HepG2 (cell line): ENCODE data around the gene ANO9. TPM values are rescaled to one million over a fixed set of nuclear protein-coding genes. Genes with fewer than 3 reads are reported as not detected.

Experiments used
- ATAC-seq: fragments of 200-7000 bp; cut with Tn5 transposase; 3 replicates; pipeline ENCODE4 v1.9.1; 2020; ENCODE audit warnings: mild to moderate bottlenecking, moderate library complexity
- BruUV-seq: library from RNA; stranded (reverse); fragments of 400-500 nt; replicated peaks from 2 replicates; lab custom pipeline; 2021; lab: Mats Ljungman, UMichigan
- CTCF ChIA-PET: fragments of 300-600 bp; formaldehyde crosslinking; extraction: SDS; loops from one replicate; lab custom pipeline; 2021; ENCODE audit warnings: low total read pairs, inconsistent platforms, low intra/inter-chr PET ratio; lab: Yijun Ruan, JAX
- POLR2A ChIA-PET: fragments of 350-600 bp; sonication (Branson Sonifier 250); formaldehyde crosslinking; loops from one replicate; lab custom pipeline; 2020; ENCODE audit warnings: antibody characterized with exemption, inconsistent platforms; lab: Yijun Ruan, JAX
- DNase-seq: peaks from one replicate; pipeline ENCODE4 v3.0.0-alpha.2; 2015; ENCODE audit warnings: low spot score
- FAIRE-seq: peaks from 3 replicates; lab custom pipeline; 2011; peaks lifted over from hg19 to GRCh38; lab: Jason Lieb, UNC
- H2AFZ ChIP-seq: one replicate; pipeline ENCODE4 v1.6.1; 2011; ENCODE audit warnings: low read length, inconsistent platforms
- H3K27ac ChIP-seq: fragments of 300-600 bp; 3 replicates; pipeline ENCODE4 v1.8.0; 2011; ENCODE audit warnings: mixed run types, mild to moderate bottlenecking, mixed read lengths, low read length, inconsistent platforms; ENCODE audit not compliant: insufficient read depth; ENCODE audit errors: extremely low read length
- H3K27me3 ChIP-seq, 2 experiments: fragments of 200-600 bp in 1 of 2; 2 replicates in 1 of 2; 3 replicates in 1 of 2; pipeline versions ENCODE4 v1.6.0 to v1.8.0; 2011; ENCODE audit warnings: low read length in 2 of 2, mild to moderate bottlenecking in 2 of 2, moderate library complexity in 2 of 2, inconsistent platforms in 1 of 2; ENCODE audit not compliant: insufficient read depth in 2 of 2, control insufficient read depth in 1 of 2
- H3K36me3 ChIP-seq, 2 experiments: fragments of 200-600 bp in 1 of 2; replicated peaks in 1 of 2; 2 replicates in 1 of 2; 3 replicates in 1 of 2; pipeline versions ENCODE4 v1.5.1 to v1.8.0; 2011; ENCODE audit warnings: low read length in 2 of 2, inconsistent platforms in 1 of 2; ENCODE audit not compliant: insufficient read depth in 2 of 2, control insufficient read depth in 1 of 2
- H3K4me1 ChIP-seq: 2 replicates; pipeline ENCODE4 v1.5.1; 2012; ENCODE audit warnings: low read length, inconsistent platforms; ENCODE audit not compliant: insufficient read depth
- H3K4me2 ChIP-seq: 2 replicates; pipeline ENCODE4 v1.6.0; 2011; ENCODE audit warnings: low read depth, low read length, inconsistent platforms
- H3K4me3 ChIP-seq, 3 experiments: fragments of 200-600 bp in 1 of 3; sonication (generic), shearing (Covaris generic) in 1 of 3; replicated peaks in 1 of 3; 2 replicates each; pipeline ENCODE4 v1.5.1; 2011 to 2016; ENCODE audit warnings: low read length in 3 of 3, inconsistent platforms in 2 of 3, low read depth in 2 of 3, mild to moderate bottlenecking in 2 of 3, control low read depth in 1 of 3, mixed read lengths in 1 of 3; ENCODE audit not compliant: insufficient read depth in 1 of 3
- H3K79me2 ChIP-seq: one replicate; pipeline ENCODE4 v1.6.1; 2011; ENCODE audit warnings: low read length, inconsistent platforms; ENCODE audit not compliant: insufficient read depth
- H3K9ac ChIP-seq: 2 replicates; pipeline ENCODE4 v1.6.0; 2011; ENCODE audit warnings: mild to moderate bottlenecking, low read depth, low read length, inconsistent platforms; ENCODE audit not compliant: insufficient read depth
- H3K9me3 ChIP-seq: 2 replicates; pipeline ENCODE4 v1.5.1; 2012; ENCODE audit warnings: mild to moderate bottlenecking, low read length
- H4K20me1 ChIP-seq: 2 replicates; pipeline ENCODE4 v1.6.0; 2011; ENCODE audit warnings: inconsistent platforms, mild to moderate bottlenecking, low read length, moderate library complexity; ENCODE audit not compliant: insufficient read depth
- HDAC1 ChIP-seq: sonication (generic); formaldehyde crosslinking; IDR thresholded peaks from 2 replicates; pipeline ENCODE4 v1.5.1; 2020; ENCODE audit warnings: mild to moderate bottlenecking, missing genetic modification reagents
- KLF6 ChIP-seq: IDR thresholded peaks from 2 replicates; pipeline ENCODE4 v1.8.0; 2016; ENCODE audit warnings: missing biosample characterization, missing genetic modification reagents
- MEIS2 ChIP-seq: sonication (generic); formaldehyde crosslinking; IDR thresholded peaks from 2 replicates; pipeline ENCODE4 v1.9.0; 2021; ENCODE audit warnings: mild to moderate bottlenecking, missing genetic modification reagents
- NCOA1 ChIP-seq: sonication (generic); formaldehyde crosslinking; IDR thresholded peaks from 2 replicates; pipeline ENCODE4 v1.9.0; 2021; ENCODE audit warnings: missing genetic modification reagents
- RORA ChIP-seq: sonication (generic); formaldehyde crosslinking; IDR thresholded peaks from 2 replicates; pipeline ENCODE4 v1.5.0; 2020; ENCODE audit warnings: mild to moderate bottlenecking, missing genetic modification reagents, moderate library complexity
- SP2 ChIP-seq: sonication (generic); formaldehyde crosslinking; IDR thresholded peaks from 2 replicates; pipeline ENCODE4 v1.5.1; 2020; ENCODE audit warnings: mild to moderate bottlenecking, missing genetic modification reagents
- TCF12 ChIP-seq, 2 experiments: fragments of 450-650 bp in 1 of 2; sonication (generic) in 1 of 2; formaldehyde crosslinking in 1 of 2; IDR thresholded peaks; 2 replicates each; pipeline versions ENCODE4 v1.6.1 to v1.8.0; 2017 to 2022; ENCODE audit warnings: antibody characterized with exemption in 1 of 2, mild to moderate bottlenecking in 1 of 2, missing genetic modification reagents in 1 of 2, moderate library complexity in 1 of 2
- ZFP37 ChIP-seq: sonication (generic); formaldehyde crosslinking; IDR thresholded peaks from 2 replicates; pipeline ENCODE4 v1.4.0; 2020; ENCODE audit warnings: missing genetic modification reagents, borderline replicate concordance
- ZFP62 ChIP-seq: sonication (generic); formaldehyde crosslinking; IDR thresholded peaks from 2 replicates; pipeline ENCODE4 v1.4.0; 2020; ENCODE audit warnings: missing genetic modification reagents
- ZNF20 ChIP-seq: sonication (generic); formaldehyde crosslinking; IDR thresholded peaks from 2 replicates; pipeline ENCODE4 v1.4.0; 2020; ENCODE audit warnings: mild to moderate bottlenecking, moderate library complexity, missing genetic modification reagents
- ZNF549 ChIP-seq: sonication (generic); formaldehyde crosslinking; IDR thresholded peaks from 2 replicates; pipeline ENCODE4 v1.5.0; 2020; ENCODE audit warnings: missing genetic modification reagents
- ZNF772 ChIP-seq: sonication (generic); formaldehyde crosslinking; IDR thresholded peaks from 2 replicates; pipeline ENCODE4 v1.5.0; 2020; ENCODE audit warnings: mild to moderate bottlenecking, missing genetic modification reagents
- ZNF790 ChIP-seq: sonication (generic); formaldehyde crosslinking; IDR thresholded peaks from 2 replicates; pipeline ENCODE4 v1.8.0; 2022; ENCODE audit warnings: missing genetic modification reagents, mild to moderate bottlenecking, borderline replicate concordance
- WGBS: methylation state at CpG from one replicate; pipeline ENCODE4 v1.1.6; 2017; ENCODE audit warnings: low lambda C conversion rate; 5-methylcytosine and 5-hydroxymethylcytosine counted together
- in situ Hi-C: cut with HindIII; loops from 2 replicates; pipeline ENCODE4 v1.10.0; 2017; ENCODE audit warnings: low pct_unique_long_range_greater_than_20kb; ENCODE audit not compliant: extremely low pct_ligation_motif_present
- intact Hi-C: fragments of 100-400 bp; cut with micrococcal nuclease; formaldehyde crosslinking; loops from one replicate; pipeline ENCODE4 v1.10.0; 2022; ENCODE audit not compliant: unreplicated experiment
- polyA plus RNA-seq, 8 experiments: library from polyadenylated mRNA; depleted of rRNA in 3 of 8; stranded (reverse) in 7 of 8; unstranded in 1 of 8; fragments of >200 nt; fragmentation: Illumina TruSeq in 4 of 8; extraction: Trizol in 4 of 8; gene quantifications; 2 replicates each; pipeline versions ENCODE4 v1.2.1 to v1.2.3, GENCODE V29; 2011 to 2016; ENCODE audit warnings: low read depth in 4 of 8, missing spikeins in 1 of 8, mixed read lengths in 1 of 8; ENCODE audit not compliant: insufficient read depth in 1 of 8
- total RNA-seq, 5 experiments: library from RNA; depleted of rRNA; stranded (reverse); fragments of >200 nt; fragmentation: Illumina TruSeq; extraction: Trizol; gene quantifications; 2 replicates each; pipeline ENCODE4 v1.2.3, GENCODE V29; 2016; ENCODE audit warnings: low read depth in 1 of 5
- TF ChIP-seq, protein P1 (sequence below): sonication (generic); formaldehyde crosslinking; IDR thresholded peaks from 2 replicates; pipeline ENCODE4 v1.5.0; 2020; ENCODE audit warnings: mild to moderate bottlenecking, missing genetic modification reagents
- TF ChIP-seq, protein P2 (sequence below): sonication (generic); formaldehyde crosslinking; conservative IDR thresholded peaks from 2 replicates; pipeline ENCODE4 v1.8.0; 2022; ENCODE audit warnings: low read depth, missing genetic modification reagents

The ANO9 gene
- total and polyA plus RNA-seq, 2 of the 13 experiments (the other 11 are each of a cell fraction or from before 2014, with no cell fraction given) = 8.9 to 14.3 TPM

DNA sequence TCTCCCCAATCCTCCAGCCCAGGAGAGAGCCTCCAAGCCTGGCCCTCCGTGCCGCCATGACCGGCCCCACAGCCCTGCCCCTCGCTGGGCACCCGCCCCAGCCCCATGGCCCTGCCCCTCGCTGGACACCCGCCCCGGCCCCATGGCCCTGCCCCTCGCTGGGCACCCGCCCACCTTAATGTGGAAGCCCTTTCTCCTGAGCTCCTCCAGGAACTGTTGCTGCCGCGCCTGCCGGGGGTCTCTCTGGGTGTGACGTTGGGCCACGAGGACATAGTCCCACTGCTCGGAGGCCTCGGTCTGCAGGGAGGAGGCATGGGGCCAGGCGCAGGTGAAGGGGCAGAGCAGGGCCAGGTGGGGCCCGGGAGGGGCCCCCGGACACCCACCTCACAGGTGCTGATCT is 8.2 kb downstream of the ANO9 start:
- BruUV-seq = no TSS peak
- Histone ChIP-seq H3K4me2 (no peak overlapping the region), H3K27me3 (no peaks in the 10 kb centered on the region), H3K79me2 (no peaks in the 10 kb centered on the region), H3K4me1 (no peaks in the 10 kb centered on the region), H4K20me1 (no peaks in the 10 kb centered on the region), H3K4me3 (no peak overlapping the region), H3K9ac (no peak overlapping the region), H3K9me3 (no peaks in the 10 kb centered on the region), H3K36me3 (no peaks in the 10 kb centered on the region), H2AFZ (no peak overlapping the region), H3K27ac (no peak overlapping the region)
- no peak for DNase-seq
- intact Hi-C loops (no loop called here), in situ Hi-C loops (no loop called here)
- FAIRE-seq = no peak
- 92% methylated on average over 20 of the region's 20 CpGs for whole genome bisulfite sequencing
- ATAC-seq = no peak
- ChIA-PET CTCF (no interaction called here), POLR2A (no interaction called here)
- TF ChIP-seq ZNF790 (CRISPR knock-in tag) (no peak), ZNF20 (no peak), SP2 (no peak), ZNF772 (CRISPR knock-in tag) (no peak), ZFP37 (CRISPR knock-in tag) (no peak), ZFP62 (no peak), RORA (CRISPR knock-in tag) (no peak), TCF12 (IDR thresholded peaks at IDR 0.05) (no peak), TCF12 (CRISPR knock-in tag; IDR thresholded peaks at IDR 0.05) (no peak), ZNF549 (CRISPR knock-in tag) (no peak), HDAC1 (CRISPR knock-in tag) (no peak), MEIS2 (CRISPR knock-in tag) (no peak), KLF6 (CRISPR knock-in tag) (no peak), NCOA1 (no peak)
- TF ChIP-seq, protein P1, sequence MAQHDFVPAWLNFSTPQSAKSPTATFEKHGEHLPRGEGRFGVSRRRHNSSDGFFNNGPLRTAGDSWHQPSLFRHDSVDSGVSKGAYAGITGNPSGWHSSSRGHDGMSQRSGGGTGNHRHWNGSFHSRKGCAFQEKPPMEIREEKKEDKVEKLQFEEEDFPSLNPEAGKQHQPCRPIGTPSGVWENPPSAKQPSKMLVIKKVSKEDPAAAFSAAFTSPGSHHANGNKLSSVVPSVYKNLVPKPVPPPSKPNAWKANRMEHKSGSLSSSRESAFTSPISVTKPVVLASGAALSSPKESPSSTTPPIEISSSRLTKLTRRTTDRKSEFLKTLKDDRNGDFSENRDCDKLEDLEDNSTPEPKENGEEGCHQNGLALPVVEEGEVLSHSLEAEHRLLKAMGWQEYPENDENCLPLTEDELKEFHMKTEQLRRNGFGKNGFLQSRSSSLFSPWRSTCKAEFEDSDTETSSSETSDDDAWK (CRISPR knock-in tag) = no peak
- TF ChIP-seq, protein P2, sequence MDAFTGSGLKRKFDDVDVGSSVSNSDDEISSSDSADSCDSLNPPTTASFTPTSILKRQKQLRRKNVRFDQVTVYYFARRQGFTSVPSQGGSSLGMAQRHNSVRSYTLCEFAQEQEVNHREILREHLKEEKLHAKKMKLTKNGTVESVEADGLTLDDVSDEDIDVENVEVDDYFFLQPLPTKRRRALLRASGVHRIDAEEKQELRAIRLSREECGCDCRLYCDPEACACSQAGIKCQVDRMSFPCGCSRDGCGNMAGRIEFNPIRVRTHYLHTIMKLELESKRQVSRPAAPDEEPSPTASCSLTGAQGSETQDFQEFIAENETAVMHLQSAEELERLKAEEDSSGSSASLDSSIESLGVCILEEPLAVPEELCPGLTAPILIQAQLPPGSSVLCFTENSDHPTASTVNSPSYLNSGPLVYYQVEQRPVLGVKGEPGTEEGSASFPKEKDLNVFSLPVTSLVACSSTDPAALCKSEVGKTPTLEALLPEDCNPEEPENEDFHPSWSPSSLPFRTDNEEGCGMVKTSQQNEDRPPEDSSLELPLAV (CRISPR knock-in tag) = no peak
